Heart left ventricle (tissue), 16 donors: ENCODE results near the gene ZNF521. TPM values are rescaled to one million over a fixed set of nuclear protein-coding genes. Genes with fewer than 3 reads are reported as not detected.

Experiments
- ATAC-seq, 4 donors: fragments of 200-7000 bp; cut with Tn5 transposase; one replicate each; pipeline ENCODE4 v1.9.1; 2020 to 2022; ENCODE audit warnings: moderate library complexity in 4 of 4, mild to moderate bottlenecking in 3 of 4, moderate number of reproducible peaks in 1 of 4
- DNase-seq, 5 donors: peaks; one replicate each; pipeline ENCODE4 v3.0.0-alpha.2; 2020
- H3K27ac ChIP-seq, 12 donors: fragments of 200-600 bp; sonication (generic) in 4 of 12; one replicate each; pipeline versions ENCODE4 v1.5.0 to v1.8.0; 2016 to 2022; ENCODE audit warnings: mild to moderate bottlenecking in 2 of 12
- H3K27me3 ChIP-seq, 9 donors: fragments of 200-600 bp; sonication (generic) in 2 of 9; one replicate each; pipeline versions ENCODE4 v1.5.1 to v1.8.0; 2016 to 2022; ENCODE audit warnings: mild to moderate bottlenecking in 3 of 9
- H3K36me3 ChIP-seq, 9 donors: fragments of 200-600 bp; sonication (generic) in 2 of 9; one replicate each; pipeline versions ENCODE4 v1.5.0 to v1.8.0; 2018 to 2022; ENCODE audit warnings: mild to moderate bottlenecking in 2 of 9
- H3K4me1 ChIP-seq, 12 donors: fragments of 200-600 bp; sonication (generic) in 4 of 12; one replicate each; pipeline versions ENCODE4 v1.5.0 to v1.8.0; 2016 to 2022; ENCODE audit warnings: mild to moderate bottlenecking in 3 of 12
- H3K4me3 ChIP-seq, 12 donors: fragments of 200-600 bp; sonication (generic) in 4 of 12; one replicate each; pipeline versions ENCODE4 v1.5.0 to v1.8.0; 2017 to 2022; ENCODE audit warnings: mild to moderate bottlenecking in 9 of 12, moderate library complexity in 4 of 12
- H3K9me3 ChIP-seq, 12 donors: fragments of 200-600 bp; sonication (generic) in 4 of 12; one replicate each; pipeline versions ENCODE4 v1.5.0 to v1.8.0; 2016 to 2022; ENCODE audit warnings: mild to moderate bottlenecking in 1 of 12
- POLR2A ChIP-seq, 2 donors: fragments of 450-650 bp; IDR thresholded peaks; one replicate each; pipeline ENCODE4 v1.6.1; 2017; ENCODE audit warnings: antibody characterized with exemption in 2 of 2, mild to moderate bottlenecking in 2 of 2, moderate library complexity in 2 of 2
- WGBS, 4 donors: extraction: QIAGEN DNeasy Blood & Tissue Kit in 2 of 4; methylation state at CpG; one replicate each; pipeline versions ENCODE4 v1.1.5 to v1.1.7; 2013 to 2018; 5-methylcytosine and 5-hydroxymethylcytosine counted together
- intact Hi-C, 10 donors: fragments of 100-400 bp; cut with DNase I; formaldehyde crosslinking; loops; one replicate each; pipeline versions ENCODE4 v1.11.1 to v1.14.2; 2022
- polyA plus RNA-seq, 2 donors: library from polyadenylated mRNA; stranded (reverse); fragments of 200-250 nt; gene quantifications; one replicate each; pipeline ENCODE4 v1.2.3, GENCODE V29; 2013
- total RNA-seq, 9 donors: library from RNA; depleted of rRNA in 2 of 9; stranded (reverse); fragments of >200 nt in 2 of 9; fragmentation: NEBNext Ultra II Directional in 3 of 9; extraction: Animal tissue kit (Norgen Biotek cat#: 25700) in 3 of 9; gene quantifications; one replicate each; pipeline versions ENCODE4 v1.1.0 to v1.2.4, GENCODE V29; 2016 to 2023
- TF ChIP-seq, protein P1 (sequence below), 12 donors: fragments of 200-600 bp; sonication (generic) in 4 of 12; IDR thresholded peaks; one replicate each; pipeline versions ENCODE4 v1.5.0 to v1.8.0; 2018 to 2022; ENCODE audit warnings: antibody characterized with exemption in 12 of 12, mild to moderate bottlenecking in 5 of 12
- donor health status: ischemic (EF 13 %, LVEDD 7.1; RV severe dilation, severe dysfunction).
- donor health status: healthy with polysubstance abuse.
- donor health status: DM: no; HTN: yes; CAD: no.
- donor health status: DM: no; HTN: no; CAD: no.
- donor health status: ischemic (EF 25% LVEDD 6.9; RV normal size, moderate dysfunction).
- donor health status: ischemic (EF 25% LVEDD 5.7; RV mildly dilated, moderate dysfunction).
- donor health status: healthy.
- donor health status: DM: yes; HTN: yes; CAD: no.
- donor health status: ischemic (EF 35%, LVEDD 5.7; RV mildly dilated, moderate dysfunction).
- donor health status: nonischemic (EF 11% LVEDD 7.7; RV severe dilation, severe dysfunction).
- donor health status: DM: yes; HTN: yes; CAD: no.
- donor health status: PGD.
- donor health status: ischemic (EF 29% LVEDD 5.4; RV normal size, mild dysfunction).
- donor health status: nonischemic (EF 23%, LVEDD 6.1; RV moderate dilation, normal function).

ZNF521 gene
- total and polyA plus RNA-seq, 11 donors, result 1.5 to 24.4 (median 14.9) TPM

DNA sequence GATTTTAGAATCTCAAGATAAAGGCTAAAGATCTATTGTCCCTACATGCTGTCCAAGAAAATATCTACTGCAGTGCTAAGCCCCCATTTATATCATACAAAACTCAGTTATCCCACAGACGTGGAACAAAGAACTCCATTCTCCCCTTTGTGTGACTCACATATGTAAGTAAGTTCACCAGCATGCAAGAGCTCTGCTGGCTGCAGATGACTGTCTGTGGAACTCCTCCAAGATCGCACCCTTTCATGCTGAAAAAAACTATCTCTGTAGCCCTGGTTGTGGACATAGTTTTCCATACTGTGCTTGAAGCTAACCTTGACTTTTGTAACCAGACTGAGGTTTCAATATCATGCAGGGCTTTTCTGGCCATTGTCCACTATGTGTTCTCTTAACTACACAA, 207.1 kb downstream of the ZNF521 start:
- Histone ChIP-seq H3K9me3 (no peaks in the 10 kb centered on the region), H3K4me3 (no peak overlapping the region), H3K27me3 (no peaks in the 10 kb centered on the region), H3K36me3 (no peaks in the 10 kb centered on the region), H3K4me1 (peaks cover 0 to 50% (median 5%) of the 10 kb centered on the region in 12 donors), H3K27ac (peak overlapping the region in 2 of 12 donors; percentile 5 to 17)
- 26 to 43% (median 33%) methylated on average over 2 of the region's 2 CpGs for WGBS, 4 donors
- intact Hi-C loops, result no loop called here
- peak; percentile 48 to 91 (median 70) for ATAC-seq
- TF ChIP-seq, protein P1, sequence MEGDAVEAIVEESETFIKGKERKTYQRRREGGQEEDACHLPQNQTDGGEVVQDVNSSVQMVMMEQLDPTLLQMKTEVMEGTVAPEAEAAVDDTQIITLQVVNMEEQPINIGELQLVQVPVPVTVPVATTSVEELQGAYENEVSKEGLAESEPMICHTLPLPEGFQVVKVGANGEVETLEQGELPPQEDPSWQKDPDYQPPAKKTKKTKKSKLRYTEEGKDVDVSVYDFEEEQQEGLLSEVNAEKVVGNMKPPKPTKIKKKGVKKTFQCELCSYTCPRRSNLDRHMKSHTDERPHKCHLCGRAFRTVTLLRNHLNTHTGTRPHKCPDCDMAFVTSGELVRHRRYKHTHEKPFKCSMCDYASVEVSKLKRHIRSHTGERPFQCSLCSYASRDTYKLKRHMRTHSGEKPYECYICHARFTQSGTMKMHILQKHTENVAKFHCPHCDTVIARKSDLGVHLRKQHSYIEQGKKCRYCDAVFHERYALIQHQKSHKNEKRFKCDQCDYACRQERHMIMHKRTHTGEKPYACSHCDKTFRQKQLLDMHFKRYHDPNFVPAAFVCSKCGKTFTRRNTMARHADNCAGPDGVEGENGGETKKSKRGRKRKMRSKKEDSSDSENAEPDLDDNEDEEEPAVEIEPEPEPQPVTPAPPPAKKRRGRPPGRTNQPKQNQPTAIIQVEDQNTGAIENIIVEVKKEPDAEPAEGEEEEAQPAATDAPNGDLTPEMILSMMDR (IDR thresholded peaks at IDR 0.05), result no peak
- TF ChIP-seq POLR2A (IDR thresholded peaks at IDR 0.05), result no peak
- peak in 2 of 5 donors; percentile 47 to 59 for DNase-seq

DNA sequence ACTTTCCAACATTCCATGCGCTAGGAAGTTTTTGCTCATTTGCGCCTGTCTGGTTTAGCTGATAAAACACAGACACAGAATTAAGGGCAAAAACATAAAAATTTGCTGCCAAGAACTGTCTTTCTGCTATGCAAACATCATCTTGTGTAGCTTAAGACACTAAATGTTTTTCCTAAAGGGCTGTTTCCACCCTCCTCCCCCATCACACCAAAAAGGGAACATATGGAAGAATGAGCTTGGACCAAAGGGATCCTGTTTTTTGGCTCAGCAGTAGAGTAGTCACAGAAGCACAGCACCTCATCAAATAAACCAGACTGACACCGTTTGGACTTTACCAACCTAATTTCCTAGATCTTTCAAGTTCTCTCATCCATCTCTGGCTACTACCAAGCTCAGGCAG, 210.1 kb downstream of the ZNF521 start:
- TF ChIP-seq, protein P1 (IDR thresholded peaks at IDR 0.05), result no peak
- TF ChIP-seq POLR2A (IDR thresholded peaks at IDR 0.05), result no peak
- 78 to 86% (median 84%) methylated on average over 3 of the region's 3 CpGs for WGBS, 4 donors
- H3K27me3 ChIP-seq, result no peaks in the 10 kb centered on the region
- intact Hi-C loops, result no loop called here
- H3K4me3 ChIP-seq, result no peak overlapping the region
- no peak overlapping the region for H3K27ac ChIP-seq
- ATAC-seq, result no peak
- DNase-seq, result no peak
- H3K36me3 ChIP-seq, result no peaks in the 10 kb centered on the region
- H3K9me3 ChIP-seq, result no peaks in the 10 kb centered on the region
- peaks cover 0 to 61% (median 14%) of the 10 kb centered on the region in 12 donors for H3K4me1 ChIP-seq

DNA sequence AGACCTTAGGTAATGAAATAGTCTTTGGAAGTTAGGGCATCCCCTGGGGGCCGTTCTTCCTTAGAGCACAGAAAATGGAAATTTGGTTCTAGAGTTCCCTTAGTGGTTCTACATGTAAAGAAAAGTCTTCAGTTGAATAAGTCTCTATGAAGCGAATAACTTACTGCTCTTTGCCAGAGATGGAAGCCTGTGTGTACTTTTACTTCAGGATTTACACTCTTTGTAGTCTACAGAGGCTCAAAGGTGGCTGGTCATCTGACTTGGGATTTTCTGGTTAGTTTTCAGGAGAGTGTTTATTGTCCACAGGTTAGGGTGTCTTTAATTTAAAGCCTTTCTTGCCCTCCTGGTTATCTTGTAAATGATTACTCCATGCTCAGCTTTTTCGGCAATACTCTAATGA, 210.6 kb downstream of the ZNF521 start:
- Histone ChIP-seq H3K4me1 (peaks cover 0 to 65% (median 19%) of the 10 kb centered on the region in 12 donors), H3K36me3 (no peaks in the 10 kb centered on the region), H3K4me3 (no peak overlapping the region), H3K27ac (no peak overlapping the region), H3K9me3 (no peaks in the 10 kb centered on the region), H3K27me3 (no peaks in the 10 kb centered on the region)
- WGBS, 4 donors, result 67 to 87% (median 68%) methylated on average over 3 of the region's 3 CpGs
- TF ChIP-seq POLR2A (IDR thresholded peaks at IDR 0.05), result no peak
- TF ChIP-seq, protein P1 (IDR thresholded peaks at IDR 0.05), result no peak
- DNase-seq (no peak), ATAC-seq (no peak)
- intact Hi-C loops, result no loop called here

DNA sequence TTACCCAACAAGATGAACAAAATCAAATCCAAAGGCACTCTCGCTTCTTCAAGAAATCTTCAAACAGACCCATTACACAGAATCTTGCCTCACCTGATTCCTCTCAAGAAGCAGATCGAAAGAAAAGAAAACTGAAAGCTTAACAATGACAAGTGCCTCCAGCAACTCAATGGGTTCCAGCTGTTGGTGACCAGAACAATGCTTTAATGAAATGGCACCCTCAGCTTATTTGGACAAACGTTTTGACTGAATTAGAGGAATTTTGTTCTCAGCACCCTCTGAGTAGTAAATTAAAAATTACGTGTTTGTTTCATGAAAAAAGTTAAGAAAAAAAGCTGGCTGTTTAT, 211.0 kb downstream of the ZNF521 start:
- intact Hi-C loops, result no loop called here
- H3K4me3 ChIP-seq, result no peak overlapping the region
- H3K27ac ChIP-seq, result peak overlapping the region in 1 of 12 donors; percentile 7
- H3K27me3 ChIP-seq, result no peaks in the 10 kb centered on the region
- H3K36me3 ChIP-seq, result no peaks in the 10 kb centered on the region
- H3K4me1 ChIP-seq, result peaks cover under 1 to 70% (median 24%) of the 10 kb centered on the region in 12 donors
- TF ChIP-seq, protein P1 (IDR thresholded peaks at IDR 0.05), result no peak
- TF ChIP-seq POLR2A (IDR thresholded peaks at IDR 0.05), result no peak
- 85 to 86% (median 85%) methylated on average over 4 of the region's 4 CpGs for WGBS, 4 donors
- no peaks in the 10 kb centered on the region for H3K9me3 ChIP-seq
- no peak for ATAC-seq
- DNase-seq, result no peak
